NT2/D1 (cell line): ENCODE measurements around the gene NBPF1.
"Not testable (repeated sequence)": the region's sequence is repeated elsewhere in the genome, so short reads cannot be mapped to it uniquely, and the experiment has no call there.

ENCODE experiments used
- DNase-seq: peaks from one replicate; pipeline ENCODE4 v3.0.0-alpha.2; 2011; ENCODE audit warnings: low read depth, low spot score
- H3K27me3 ChIP-seq: 2 replicates; pipeline ENCODE4 v1.6.0; 2011; ENCODE audit warnings: mild to moderate bottlenecking; ENCODE audit not compliant: insufficient read length, insufficient read depth
- H3K36me3 ChIP-seq: 2 replicates; pipeline ENCODE4 v1.6.1; 2011; ENCODE audit warnings: mild to moderate bottlenecking, low read length, mixed read lengths; ENCODE audit not compliant: insufficient read depth, insufficient read length
- H3K4me1 ChIP-seq: 2 replicates; pipeline ENCODE4 v1.5.1; 2011; ENCODE audit not compliant: insufficient read depth, insufficient read length
- H3K4me3 ChIP-seq: 2 replicates; pipeline ENCODE4 v1.5.1; 2011; ENCODE audit warnings: low read depth; ENCODE audit not compliant: insufficient read length
- H3K9ac ChIP-seq: 2 replicates; pipeline ENCODE4 v1.6.0; 2011; ENCODE audit warnings: low read depth; ENCODE audit not compliant: insufficient read length
- H3K9me3 ChIP-seq: 2 replicates; pipeline ENCODE4 v1.5.1; 2011; ENCODE audit warnings: mild to moderate bottlenecking, low read length; ENCODE audit not compliant: insufficient read depth
- SUZ12 ChIP-seq: IDR thresholded peaks from 2 replicates; pipeline ENCODE4 v1.6.1; 2011; ENCODE audit not compliant: insufficient read length, insufficient read depth; ENCODE audit errors: extremely low read depth
- YY1 ChIP-seq: IDR thresholded peaks from 2 replicates; pipeline ENCODE4 v1.6.1; 2011; ENCODE audit not compliant: insufficient read length, insufficient read depth
- ZNF274 ChIP-seq: IDR thresholded peaks from 2 replicates; pipeline ENCODE4 v1.6.1; 2011; ENCODE audit warnings: mild to moderate bottlenecking, low read depth, low read length

Gene NBPF1

GRCh38 chr1:16630661-16631247, 17.4 kb upstream of the NBPF1 start:
- Histone ChIP-seq H3K4me1 (no peaks in the 10 kb centered on the region), H3K9me3 (no peaks in the 10 kb centered on the region), H3K9ac (peak overlapping the region; percentile 61), H3K27me3 (no peaks in the 10 kb centered on the region), H3K36me3 (peaks cover 60% of the 10 kb centered on the region), H3K4me3 (no peak overlapping the region)
- TF ChIP-seq YY1 (no peak), ZNF274 (no peak), SUZ12 (no peak)
- DNase-seq = no peak

- not testable (repeated sequence) for DNase-seq, H3K4me1 ChIP-seq, H3K27me3 ChIP-seq, H3K4me3 ChIP-seq, H3K9ac ChIP-seq, H3K9me3 ChIP-seq
- peaks cover 65% of the 10 kb centered on the region for H3K36me3 ChIP-seq
Observed at GRCh38 chr1:16629916-16630530, 16.7 kb upstream of the NBPF1 start.

GRCh38 chr1:16628361-16629111, 15.2 kb upstream of the NBPF1 start:
- no peak for DNase-seq

GRCh38 chr1:16626409-16626983, 13.1 kb upstream of the NBPF1 start:
- not testable (repeated sequence) for H3K4me3 ChIP-seq, H3K9ac ChIP-seq, H3K27me3 ChIP-seq, H3K9me3 ChIP-seq, DNase-seq, H3K4me1 ChIP-seq
- H3K36me3 ChIP-seq = peaks cover 63% of the 10 kb centered on the region

More at GRCh38 chr1:16628361-16629111, 15.2 kb upstream of the NBPF1 start:
- TF ChIP-seq YY1 = no peak
- no peak for TF ChIP-seq ZNF274
- TF ChIP-seq SUZ12 = no peak
- H3K9ac ChIP-seq = no peak overlapping the region
- no peaks in the 10 kb centered on the region for H3K4me1 ChIP-seq
- no peaks in the 10 kb centered on the region for H3K27me3 ChIP-seq
- peaks cover 68% of the 10 kb centered on the region for H3K36me3 ChIP-seq
- H3K9me3 ChIP-seq = no peaks in the 10 kb centered on the region
- no peak overlapping the region for H3K4me3 ChIP-seq

- no peak for DNase-seq
- H3K9ac ChIP-seq = peak overlapping the region; percentile 37
- H3K36me3 ChIP-seq = peaks cover 56% of the 10 kb centered on the region
- no peaks in the 10 kb centered on the region for H3K27me3 ChIP-seq
- H3K4me3 ChIP-seq = no peak overlapping the region
- TF ChIP-seq YY1 = no peak
- TF ChIP-seq SUZ12 = no peak
- TF ChIP-seq ZNF274 = no peak
- no peaks in the 10 kb centered on the region for H3K9me3 ChIP-seq
- H3K4me1 ChIP-seq = peaks cover 2% of the 10 kb centered on the region
Observed at GRCh38 chr1:16625497-16626408, 12.4 kb upstream of the NBPF1 start.

GRCh38 chr1:16623812-16624719, 10.7 kb upstream of the NBPF1 start:
- not testable (repeated sequence) for H3K4me3 ChIP-seq, H3K27me3 ChIP-seq, H3K9me3 ChIP-seq, DNase-seq, H3K9ac ChIP-seq, H3K4me1 ChIP-seq
- peaks cover 48% of the 10 kb centered on the region for H3K36me3 ChIP-seq

GRCh38 chr1:16623337-16623736, 10.0 kb upstream of the NBPF1 start:
- DNase-seq = not testable (repeated sequence)
- peaks cover 47% of the 10 kb centered on the region for H3K36me3 ChIP-seq

GRCh38 chr1:16621681-16622315, 8.4 kb upstream of the NBPF1 start:
- not testable (repeated sequence) for H3K4me1 ChIP-seq

More at GRCh38 chr1:16623337-16623736, 10.0 kb upstream of the NBPF1 start:
- not testable (repeated sequence) for H3K9ac ChIP-seq, H3K4me1 ChIP-seq, H3K27me3 ChIP-seq, H3K4me3 ChIP-seq, H3K9me3 ChIP-seq

More at GRCh38 chr1:16621681-16622315, 8.4 kb upstream of the NBPF1 start:
- not testable (repeated sequence) for H3K9me3 ChIP-seq, DNase-seq, H3K9ac ChIP-seq, H3K4me3 ChIP-seq, H3K27me3 ChIP-seq
- H3K36me3 ChIP-seq = peaks cover 46% of the 10 kb centered on the region
